Activated CD4-positive, alpha-beta T cell treated with anti-CD3 and anti-CD28 coated beads for 36 hours (primary cell): Measurements from ENCODE around the gene NUBPL. TPM values are rescaled to one million over a fixed set of nuclear protein-coding genes. Genes with fewer than 3 reads are reported as not detected.

Experiments
- ATAC-seq: fragments of 200-7000 bp; cut with Tn5 transposase; one replicate; pipeline ENCODE4 v1.10.0; 2021; ENCODE audit warnings: mild to moderate bottlenecking, moderate library complexity
- CTCF ChIA-PET: fragments of 350-600 bp; sonication (Branson Sonifier 250); formaldehyde crosslinking; loops from one replicate; lab custom pipeline; 2021; ENCODE audit warnings: antibody characterized with exemption; lab: Charles Lee
- POLR2A ChIA-PET: fragments of 350-600 bp; sonication (Branson Sonifier 250); formaldehyde crosslinking; loops from one replicate; lab custom pipeline; 2021; ENCODE audit warnings: antibody characterized with exemption, inconsistent platforms; lab: Charles Lee
- DNase-seq: peaks from one replicate; pipeline ENCODE4 v3.0.0-alpha.2; 2020
- H3K27ac Mint-ChIP-seq: one replicate; pipeline ENCODE4 v1.8.0; 2021; ENCODE audit warnings: mixed read lengths
- H3K27me3 Mint-ChIP-seq: one replicate; pipeline ENCODE4 v1.8.0; 2021; ENCODE audit warnings: mixed read lengths
- H3K36me3 Mint-ChIP-seq: one replicate; pipeline ENCODE4 v1.8.0; 2021; ENCODE audit warnings: low read depth, mixed read lengths
- H3K4me1 Mint-ChIP-seq: one replicate; pipeline ENCODE4 v1.8.0; 2021; ENCODE audit warnings: mixed read lengths
- H3K4me3 Mint-ChIP-seq: one replicate; pipeline ENCODE4 v1.8.0; 2021; ENCODE audit warnings: mild to moderate bottlenecking, moderate library complexity, mixed read lengths
- H3K9me3 Mint-ChIP-seq: one replicate; pipeline ENCODE4 v1.8.0; 2021; ENCODE audit warnings: low read depth, mixed read lengths
- intact Hi-C, 2 experiments: fragments of 100-400 bp; cut with DNase I in 1 of 2; cut with micrococcal nuclease in 1 of 2; formaldehyde crosslinking; loops; one replicate each; pipeline versions ENCODE4 v1.14.2 to v1.15.1; 2022 to 2024; cut with DNase I, micrococcal nuclease
- total RNA-seq, 2 experiments: library from RNA; stranded (reverse); gene quantifications; one replicate each; pipeline ENCODE4 v1.2.3, GENCODE V29; 2021

NUBPL gene
- total RNA-seq, 2 experiments from 2014 or later = 9.5 to 14.9 TPM

DNA sequence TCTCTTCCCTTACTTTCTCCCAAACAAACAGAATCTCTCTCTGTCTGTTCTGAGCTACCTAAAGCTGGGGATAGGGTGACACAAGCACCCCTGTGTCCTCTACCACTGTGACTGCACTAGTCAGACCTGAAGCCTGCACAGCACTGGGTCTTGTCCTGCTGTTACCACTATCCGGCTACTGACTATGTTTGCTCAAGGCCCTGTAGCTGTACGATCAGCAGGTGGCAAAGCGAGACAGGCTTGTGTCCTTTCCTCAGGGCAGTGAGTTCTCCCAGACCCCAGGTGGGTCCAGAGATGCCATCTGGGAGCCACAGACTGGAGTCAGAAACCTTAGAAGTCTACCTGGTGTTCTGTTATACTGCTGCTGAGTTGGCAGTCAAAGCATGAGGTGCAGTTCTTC, 116.4 kb downstream of the NUBPL start:
- POLR2A ChIA-PET = no interaction called here
- Mint-ChIP-seq H3K27me3 (no peaks in the 10 kb centered on the region), H3K4me3 (no peak overlapping the region), H3K36me3 (peaks cover 34% of the 10 kb centered on the region), H3K27ac (no peak overlapping the region), H3K4me1 (no peaks in the 10 kb centered on the region), H3K9me3 (peaks cover 7% of the 10 kb centered on the region)
- DNase-seq (no peak), ATAC-seq (no peak)
- CTCF ChIA-PET = no interaction called here
- intact Hi-C loops = no loop called here

DNA sequence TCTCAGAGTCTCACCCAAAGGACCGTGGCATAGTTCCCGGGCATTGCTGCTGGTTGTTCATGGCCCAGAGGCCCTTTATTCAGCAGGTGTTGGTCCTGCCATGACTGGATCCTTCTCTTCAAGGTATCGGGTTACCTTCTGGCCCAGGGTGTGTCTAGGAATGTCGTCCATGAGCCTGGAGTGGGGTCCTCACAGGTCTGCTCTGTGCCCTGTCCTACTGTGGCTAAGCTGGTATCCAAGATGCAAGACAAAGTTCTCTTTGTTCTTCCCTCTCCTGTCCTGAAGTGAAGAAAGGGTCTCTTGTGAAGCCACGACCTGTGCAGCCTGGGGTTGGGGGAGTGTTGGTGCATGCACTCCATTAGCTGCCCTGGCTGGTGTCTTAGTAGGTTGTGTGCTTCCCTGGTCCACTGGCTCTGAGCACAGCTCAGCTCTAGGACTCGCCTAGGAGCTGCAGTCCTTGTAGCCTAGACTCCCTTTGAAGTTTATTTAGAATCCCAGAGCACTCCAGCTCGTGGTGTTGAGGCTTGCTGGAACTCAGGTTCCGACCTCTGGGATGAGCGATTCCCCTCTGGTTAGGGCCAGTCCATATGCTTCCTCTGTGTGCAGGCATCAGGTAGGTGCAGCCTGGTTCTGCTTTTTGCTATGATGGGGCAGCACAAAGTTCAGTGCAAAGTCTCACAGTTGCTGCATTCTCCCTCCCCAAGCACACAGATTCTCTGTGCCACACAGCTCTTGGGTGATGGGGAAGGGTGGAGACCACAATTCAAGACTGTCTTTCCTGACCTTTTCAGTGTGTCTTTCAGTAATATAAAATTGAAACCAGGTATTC, 117.4 kb downstream of the NUBPL start:
- DNase-seq = no peak
- no peak for ATAC-seq
- CTCF ChIA-PET = interaction anchor here (0.6 kb wide), 1 partner anchor 961 kb away, joined by 3 read pairs; no protein-coding TSS in a partner anchor
- H3K36me3 Mint-ChIP-seq = peaks cover 37% of the 10 kb centered on the region
- H3K27me3 Mint-ChIP-seq = no peaks in the 10 kb centered on the region
- no peak overlapping the region for H3K27ac Mint-ChIP-seq
- H3K4me1 Mint-ChIP-seq = no peaks in the 10 kb centered on the region
- POLR2A ChIA-PET = no interaction called here
- intact Hi-C loops = no loop called here
- no peak overlapping the region for H3K4me3 Mint-ChIP-seq
- peaks cover 10% of the 10 kb centered on the region for H3K9me3 Mint-ChIP-seq

DNA sequence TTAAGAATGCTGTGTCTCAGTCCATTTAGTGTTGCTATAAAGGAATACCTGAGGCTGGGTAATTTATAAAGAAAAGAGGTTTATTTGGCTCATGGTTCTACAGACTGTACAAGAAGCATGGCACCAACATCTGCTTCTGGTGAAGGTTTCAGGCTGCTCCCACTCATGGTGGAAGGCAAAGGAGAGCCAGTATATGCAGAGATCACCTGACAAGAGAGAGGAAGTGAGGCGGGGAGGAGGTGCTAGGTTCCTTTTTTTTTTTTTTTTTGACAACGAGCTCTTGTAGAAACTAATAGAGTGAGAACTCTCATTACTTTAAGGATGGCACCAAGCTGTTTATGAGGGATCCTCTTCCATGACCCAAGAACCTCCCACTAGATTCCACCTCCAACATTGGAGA, 121.6 kb downstream of the NUBPL start:
- intact Hi-C loops = no loop called here
- Mint-ChIP-seq H3K4me3 (no peak overlapping the region), H3K4me1 (no peaks in the 10 kb centered on the region), H3K27me3 (no peaks in the 10 kb centered on the region), H3K9me3 (peaks cover 12% of the 10 kb centered on the region), H3K36me3 (peaks cover 48% of the 10 kb centered on the region), H3K27ac (no peak overlapping the region)
- DNase-seq (no peak), ATAC-seq (no peak)
- ChIA-PET CTCF (no interaction called here), POLR2A (no interaction called here)

DNA sequence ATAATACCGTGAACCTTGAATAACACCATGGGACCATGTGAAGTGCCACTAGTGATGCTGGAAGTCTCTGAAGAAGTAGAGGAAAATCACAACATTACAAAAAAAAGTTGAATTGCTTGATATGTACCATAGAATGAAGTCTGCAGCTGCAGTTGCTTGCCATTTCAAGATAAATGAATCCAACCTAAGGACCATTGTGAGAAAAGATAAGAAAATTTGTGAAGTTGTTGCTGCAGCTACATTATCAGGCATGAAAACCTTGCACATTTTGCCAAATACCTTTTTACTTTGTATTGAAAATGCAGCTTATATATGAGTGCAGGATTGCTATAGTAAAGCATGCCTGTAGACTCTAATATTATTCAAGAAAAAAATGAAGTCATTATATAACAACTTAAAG, 126.5 kb downstream of the NUBPL start:
- ATAC-seq (no peak), DNase-seq (no peak)
- Mint-ChIP-seq H3K27me3 (no peaks in the 10 kb centered on the region), H3K4me3 (no peak overlapping the region), H3K4me1 (no peaks in the 10 kb centered on the region), H3K27ac (no peak overlapping the region), H3K9me3 (peaks cover 5% of the 10 kb centered on the region), H3K36me3 (peaks cover 29% of the 10 kb centered on the region)
- intact Hi-C loops = no loop called here
- ChIA-PET POLR2A (no interaction called here), CTCF (interaction anchor here (1.0 kb wide), 1 partner anchor 565 kb away, joined by 4 read pairs; no protein-coding TSS in a partner anchor)

DNA sequence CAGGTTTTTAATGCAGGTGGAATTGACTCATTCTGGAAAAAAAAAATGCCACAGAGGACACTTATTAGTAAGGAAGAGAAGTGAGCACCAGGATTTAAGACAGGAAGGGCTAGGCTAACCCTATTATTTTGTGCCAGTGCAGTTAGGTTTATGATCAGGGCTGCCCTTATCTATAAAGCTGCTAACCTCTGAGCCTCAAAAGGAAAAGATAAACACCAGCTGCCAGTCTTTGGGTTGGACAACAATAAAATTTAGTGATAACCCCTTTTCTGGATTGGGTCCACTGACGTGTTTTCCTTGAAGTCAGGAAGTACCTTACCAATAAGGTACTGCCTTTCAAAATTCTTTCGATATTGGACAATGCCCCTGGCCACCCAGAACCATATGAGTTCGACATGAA, 128.9 kb downstream of the NUBPL start:
- ATAC-seq = no peak
- H3K36me3 Mint-ChIP-seq = peaks cover 15% of the 10 kb centered on the region
- no peaks in the 10 kb centered on the region for H3K9me3 Mint-ChIP-seq
- no peaks in the 10 kb centered on the region for H3K4me1 Mint-ChIP-seq
- intact Hi-C loops = no loop called here
- no peak overlapping the region for H3K4me3 Mint-ChIP-seq
- ChIA-PET POLR2A (no interaction called here), CTCF (no interaction called here)
- no peaks in the 10 kb centered on the region for H3K27me3 Mint-ChIP-seq
- no peak for DNase-seq
- H3K27ac Mint-ChIP-seq = no peak overlapping the region

DNA sequence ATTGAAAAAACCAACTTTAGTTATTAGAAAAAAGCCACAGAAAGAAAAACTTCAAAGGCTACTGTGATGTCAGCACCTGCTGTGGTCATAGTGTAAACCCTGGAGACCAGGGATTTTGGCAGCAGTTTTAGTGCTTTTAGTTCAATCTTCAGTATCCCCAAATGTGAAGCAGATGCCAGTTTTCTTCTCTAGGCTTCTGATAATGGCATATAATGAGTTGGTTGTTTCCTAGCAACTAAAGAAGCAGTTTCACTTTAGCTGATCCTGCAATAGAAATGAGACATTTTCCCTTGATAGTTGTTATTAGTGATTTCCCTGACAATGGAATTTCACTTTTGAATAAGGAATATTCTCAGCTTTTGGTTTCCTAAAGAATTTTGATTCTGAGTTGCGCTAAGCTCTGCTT, 131.2 kb downstream of the NUBPL start:
- Mint-ChIP-seq H3K36me3 (peaks cover 4% of the 10 kb centered on the region), H3K9me3 (no peaks in the 10 kb centered on the region), H3K27me3 (no peaks in the 10 kb centered on the region), H3K27ac (no peak overlapping the region), H3K4me3 (no peak overlapping the region), H3K4me1 (no peaks in the 10 kb centered on the region)
- DNase-seq (no peak), ATAC-seq (no peak)
- CTCF ChIA-PET = no interaction called here
- intact Hi-C loops = no loop called here
- POLR2A ChIA-PET = no interaction called here

DNA sequence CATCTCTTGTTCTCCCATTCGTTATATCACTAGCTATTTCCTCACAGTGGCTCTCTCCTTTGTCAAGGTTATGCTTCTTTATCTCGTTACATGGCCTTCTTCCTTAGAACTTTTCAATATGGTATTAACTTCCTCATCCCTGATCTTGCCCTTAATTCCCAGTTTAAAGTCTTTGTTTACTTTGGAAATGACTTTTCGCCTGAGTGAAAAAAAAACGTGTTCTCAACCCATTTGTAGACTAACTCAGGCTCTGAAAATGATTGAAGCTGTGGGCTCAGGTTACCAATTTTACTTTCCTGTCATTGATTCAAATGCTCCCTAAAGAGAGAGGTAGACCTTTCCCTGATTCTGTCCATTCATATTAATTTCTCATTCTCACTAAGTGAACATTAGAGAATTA, 135.2 kb downstream of the NUBPL start:
- H3K9me3 Mint-ChIP-seq = no peaks in the 10 kb centered on the region
- no peaks in the 10 kb centered on the region for H3K4me1 Mint-ChIP-seq
- intact Hi-C loops = no loop called here
- DNase-seq (no peak), ATAC-seq (no peak)
- POLR2A ChIA-PET = no interaction called here
- no peak overlapping the region for H3K4me3 Mint-ChIP-seq
- H3K27ac Mint-ChIP-seq = no peak overlapping the region
- CTCF ChIA-PET = no interaction called here
- peaks cover 7% of the 10 kb centered on the region for H3K36me3 Mint-ChIP-seq
- no peaks in the 10 kb centered on the region for H3K27me3 Mint-ChIP-seq

DNA sequence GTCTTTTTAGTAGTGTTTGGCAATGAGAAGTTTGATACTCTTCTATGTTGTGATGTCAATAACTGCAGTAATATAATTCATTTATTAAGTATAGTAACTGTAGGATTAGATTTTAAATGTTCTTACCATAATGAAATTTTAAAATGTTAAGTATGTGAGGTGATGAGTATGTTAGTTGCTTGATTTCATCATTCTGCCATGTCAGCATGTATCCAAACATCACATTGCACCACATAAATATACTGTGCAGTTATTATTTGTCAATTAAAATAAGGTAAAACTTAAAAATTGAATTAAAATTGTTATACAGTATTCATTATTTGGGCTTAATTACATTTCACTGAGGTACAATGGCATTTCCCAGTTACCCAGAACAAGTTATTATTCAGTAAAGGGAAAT, 138.6 kb downstream of the NUBPL start:
- no peaks in the 10 kb centered on the region for H3K4me1 Mint-ChIP-seq

DNA sequence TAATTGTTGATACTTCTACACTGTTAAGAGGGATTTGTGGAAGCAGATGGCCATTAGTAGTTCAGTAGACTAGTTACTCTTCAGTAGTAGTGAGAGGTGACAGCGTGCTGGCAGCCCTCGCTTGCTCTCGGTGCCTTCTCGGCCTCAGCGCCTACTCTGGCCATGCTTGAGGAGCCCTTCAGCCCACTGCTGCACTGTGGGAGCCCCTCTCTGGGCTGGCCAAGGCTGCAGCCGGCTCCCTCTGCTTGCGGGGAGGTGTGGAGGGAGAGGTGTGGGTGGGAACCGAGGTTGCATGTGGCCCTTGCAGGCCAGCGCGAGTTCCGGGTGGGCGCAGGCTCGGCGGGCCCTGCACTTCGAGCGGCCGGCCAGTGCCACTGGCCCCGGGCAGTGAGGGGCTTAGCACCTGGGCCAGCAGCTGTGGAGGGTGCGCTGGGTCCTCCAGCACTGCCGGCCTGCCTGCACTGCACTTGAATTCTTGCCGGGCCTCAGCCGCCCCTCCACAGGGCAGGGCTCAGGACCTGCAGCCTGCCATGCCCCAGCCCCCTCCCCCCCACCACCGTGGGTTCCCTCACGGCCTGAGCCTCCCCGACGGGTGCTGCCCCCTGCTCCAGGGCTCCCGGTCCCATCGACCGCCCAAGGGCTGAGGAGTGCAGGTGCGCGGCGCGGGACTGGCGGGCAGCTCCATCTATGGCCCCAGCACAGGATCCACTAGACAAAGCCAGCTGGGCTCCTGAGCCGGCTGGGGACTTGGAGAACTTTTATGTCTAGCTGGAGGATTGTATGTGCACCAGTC, 139.3 kb downstream of the NUBPL start:
- Mint-ChIP-seq H3K4me1 (no peaks in the 10 kb centered on the region), H3K4me3 (no peak overlapping the region), H3K9me3 (peaks cover 17% of the 10 kb centered on the region), H3K27ac (no peak overlapping the region), H3K36me3 (peaks cover 44% of the 10 kb centered on the region), H3K27me3 (no peaks in the 10 kb centered on the region)
- CTCF ChIA-PET = interaction anchor here (0.6 kb wide), 1 partner anchor 193 kb away, joined by 3 read pairs; no protein-coding TSS in a partner anchor
- POLR2A ChIA-PET = no interaction called here
- intact Hi-C loops = no loop called here
- no peak for DNase-seq
- no peak for ATAC-seq

More for the DNA sequence above, 138.6 kb downstream of the NUBPL start:
- CTCF ChIA-PET = no interaction called here
- Mint-ChIP-seq H3K27me3 (no peaks in the 10 kb centered on the region), H3K4me3 (no peak overlapping the region), H3K27ac (no peak overlapping the region), H3K9me3 (peaks cover 14% of the 10 kb centered on the region), H3K36me3 (peaks cover 37% of the 10 kb centered on the region)
- POLR2A ChIA-PET = no interaction called here
- ATAC-seq (no peak), DNase-seq (no peak)
- intact Hi-C loops = no loop called here

DNA sequence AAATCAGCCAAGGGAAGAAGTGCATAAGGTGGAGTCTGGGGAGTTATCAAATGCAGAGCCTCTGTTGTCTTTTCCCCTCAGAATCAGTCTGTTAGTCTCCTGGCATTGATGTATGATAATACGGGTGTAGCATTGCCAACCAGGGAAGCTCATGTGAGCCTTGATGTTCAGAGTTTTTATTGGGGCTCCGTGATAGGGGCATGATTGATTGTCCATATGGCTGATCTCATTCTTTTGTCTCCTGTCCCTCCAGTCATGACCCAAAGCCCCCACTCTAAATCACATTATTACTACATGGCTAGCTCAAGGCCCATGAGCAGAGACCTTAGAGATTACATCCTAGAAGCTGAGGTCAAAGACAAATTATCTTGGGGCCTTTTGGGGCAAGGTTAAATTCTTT, 140.9 kb downstream of the NUBPL start:
- ChIA-PET POLR2A (no interaction called here), CTCF (no interaction called here)
- H3K27ac Mint-ChIP-seq = no peak overlapping the region

DNA sequence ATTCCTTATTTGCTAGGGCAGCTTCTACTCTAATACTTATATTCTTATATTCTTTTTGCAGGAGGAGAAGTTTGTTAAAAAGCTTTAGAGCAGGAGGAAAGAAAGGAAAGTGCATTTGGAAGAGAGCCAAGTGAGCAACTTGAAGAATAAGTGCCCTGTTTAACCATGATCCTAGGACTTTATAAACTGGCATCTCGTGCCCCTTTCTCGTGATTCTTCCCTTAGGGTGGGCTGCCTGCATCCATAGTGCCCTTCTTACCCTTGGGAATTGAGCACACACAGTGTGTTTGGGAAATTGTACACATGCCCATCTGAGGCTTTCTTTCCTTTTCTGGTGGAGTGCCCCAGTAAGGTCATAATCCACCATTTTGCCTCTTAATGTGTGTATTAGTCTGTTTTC, 141.9 kb downstream of the NUBPL start:
- Mint-ChIP-seq H3K4me1 (no peaks in the 10 kb centered on the region), H3K27me3 (no peaks in the 10 kb centered on the region), H3K27ac (no peak overlapping the region), H3K9me3 (peaks cover 19% of the 10 kb centered on the region), H3K4me3 (no peak overlapping the region), H3K36me3 (peaks cover 58% of the 10 kb centered on the region)
- ATAC-seq (no peak), DNase-seq (no peak)
- CTCF ChIA-PET = no interaction called here
- POLR2A ChIA-PET = interaction anchor here (0.7 kb wide), 1 partner anchor 12 kb away, joined by 3 read pairs; no protein-coding TSS in a partner anchor
- intact Hi-C loops = no loop called here

More for the DNA sequence above, 140.9 kb downstream of the NUBPL start:
- Mint-ChIP-seq H3K4me3 (no peak overlapping the region), H3K4me1 (no peaks in the 10 kb centered on the region), H3K36me3 (peaks cover 59% of the 10 kb centered on the region), H3K9me3 (peaks cover 17% of the 10 kb centered on the region), H3K27me3 (no peaks in the 10 kb centered on the region)
- DNase-seq = no peak
- no peak for ATAC-seq
- intact Hi-C loops = no loop called here

DNA sequence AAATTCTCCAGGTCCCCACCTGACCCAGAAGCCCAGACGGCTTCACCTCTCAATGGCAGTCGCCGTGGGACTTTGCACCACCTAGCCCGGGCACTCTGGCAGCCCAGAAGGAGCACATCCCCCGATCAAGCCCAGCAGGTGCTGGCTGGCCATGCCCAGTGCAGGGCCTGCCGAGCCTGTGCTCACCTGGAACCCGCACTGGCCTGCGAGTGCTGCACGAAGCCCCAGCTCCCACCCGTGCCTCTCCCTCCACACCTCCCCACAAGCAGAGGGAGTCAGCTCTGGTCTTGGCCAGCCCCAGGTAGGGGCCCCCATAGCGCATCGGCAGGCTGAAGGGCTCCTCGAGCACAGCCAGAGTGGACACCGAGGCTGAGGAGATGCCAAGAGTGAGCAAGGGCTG, 144.5 kb downstream of the NUBPL start:
- Mint-ChIP-seq H3K9me3 (peaks cover 28% of the 10 kb centered on the region), H3K27ac (no peak overlapping the region), H3K36me3 (peaks cover 79% of the 10 kb centered on the region), H3K27me3 (no peaks in the 10 kb centered on the region), H3K4me3 (no peak overlapping the region), H3K4me1 (no peaks in the 10 kb centered on the region)
- ATAC-seq (no peak), DNase-seq (no peak)
- ChIA-PET CTCF (no interaction called here), POLR2A (no interaction called here)
- intact Hi-C loops = no loop called here
